RPMI8226 (cell line): Measurements from ENCODE around the gene SMARCD3.

ENCODE experiments used
- DNase-seq: peaks from one replicate; pipeline ENCODE4 v3.0.0-alpha.2; 2015

The SMARCD3 gene

DNA sequence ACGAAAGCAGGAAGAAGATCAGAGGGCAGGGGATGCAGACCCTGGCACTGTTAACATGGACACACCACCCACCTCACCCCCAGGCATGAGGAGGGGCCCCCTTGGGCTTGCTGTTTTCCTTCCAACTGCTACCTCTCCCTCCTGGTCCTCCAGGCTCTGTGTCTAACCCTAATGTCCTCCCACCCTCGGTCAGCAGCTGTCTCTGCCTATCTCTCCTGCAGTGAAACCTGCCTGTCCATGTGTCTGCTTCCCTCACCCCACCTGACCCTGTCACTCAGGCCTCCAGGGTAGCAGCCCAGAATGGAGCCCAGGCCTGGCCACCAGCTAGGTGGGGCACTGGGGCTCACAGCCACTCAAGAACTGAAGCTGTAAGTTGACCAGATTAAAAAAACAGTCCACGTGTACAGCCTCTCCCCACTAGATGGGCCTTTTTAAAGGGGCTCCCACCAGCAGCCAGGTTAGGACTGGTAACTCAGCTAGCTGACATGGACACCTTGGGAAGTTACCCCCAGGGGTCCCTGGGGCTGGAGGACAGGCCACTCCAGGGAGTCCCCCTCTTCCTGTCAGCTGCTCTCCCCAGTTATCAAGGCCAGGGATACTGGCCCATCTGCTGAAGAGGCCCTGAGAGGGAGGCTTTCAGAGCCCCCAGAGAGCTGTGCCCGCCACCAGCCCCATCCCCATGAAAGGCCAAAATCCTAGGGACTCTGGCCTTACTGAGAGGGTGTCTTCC is 1.5 kb downstream of the SMARCD3 start:
- no peak for DNase-seq

DNA sequence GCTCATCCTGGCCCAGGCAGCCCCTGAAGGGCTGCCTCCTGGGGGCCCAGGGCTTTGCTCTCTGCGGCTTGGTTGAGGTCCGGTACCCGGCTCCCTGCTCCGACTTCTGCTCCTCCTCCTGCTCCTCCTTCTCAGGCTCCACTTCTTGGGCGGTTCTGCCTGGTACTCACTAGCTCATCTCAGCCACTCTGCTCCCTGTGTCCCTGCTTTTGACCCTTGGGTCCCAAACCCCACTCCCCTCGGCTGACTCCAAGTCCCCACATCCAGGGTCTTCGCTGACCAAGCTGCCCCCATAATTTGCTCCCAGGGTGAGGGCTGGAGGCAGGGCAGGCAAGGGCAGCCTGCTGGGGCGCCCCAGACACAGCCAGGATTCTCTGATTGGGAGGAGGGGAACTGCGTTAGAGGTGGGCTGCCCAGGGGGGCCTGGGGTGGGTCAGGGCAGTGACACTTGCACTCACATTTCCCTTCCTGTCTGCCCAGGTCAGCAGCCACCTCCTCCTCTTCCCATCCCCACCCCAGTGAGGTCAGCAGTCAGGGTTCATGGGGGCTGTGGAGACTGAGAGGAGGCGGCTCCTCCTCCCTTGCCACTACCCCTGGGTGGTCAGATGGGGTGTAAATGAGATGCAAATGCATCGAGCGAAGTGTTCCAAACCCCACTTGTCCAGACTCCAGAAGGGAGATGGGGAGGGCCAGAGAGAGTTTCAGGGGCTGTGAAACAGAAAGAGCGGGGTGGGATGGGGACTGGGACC is 2.2 kb downstream of the SMARCD3 start:
- DNase-seq: no peak

DNA sequence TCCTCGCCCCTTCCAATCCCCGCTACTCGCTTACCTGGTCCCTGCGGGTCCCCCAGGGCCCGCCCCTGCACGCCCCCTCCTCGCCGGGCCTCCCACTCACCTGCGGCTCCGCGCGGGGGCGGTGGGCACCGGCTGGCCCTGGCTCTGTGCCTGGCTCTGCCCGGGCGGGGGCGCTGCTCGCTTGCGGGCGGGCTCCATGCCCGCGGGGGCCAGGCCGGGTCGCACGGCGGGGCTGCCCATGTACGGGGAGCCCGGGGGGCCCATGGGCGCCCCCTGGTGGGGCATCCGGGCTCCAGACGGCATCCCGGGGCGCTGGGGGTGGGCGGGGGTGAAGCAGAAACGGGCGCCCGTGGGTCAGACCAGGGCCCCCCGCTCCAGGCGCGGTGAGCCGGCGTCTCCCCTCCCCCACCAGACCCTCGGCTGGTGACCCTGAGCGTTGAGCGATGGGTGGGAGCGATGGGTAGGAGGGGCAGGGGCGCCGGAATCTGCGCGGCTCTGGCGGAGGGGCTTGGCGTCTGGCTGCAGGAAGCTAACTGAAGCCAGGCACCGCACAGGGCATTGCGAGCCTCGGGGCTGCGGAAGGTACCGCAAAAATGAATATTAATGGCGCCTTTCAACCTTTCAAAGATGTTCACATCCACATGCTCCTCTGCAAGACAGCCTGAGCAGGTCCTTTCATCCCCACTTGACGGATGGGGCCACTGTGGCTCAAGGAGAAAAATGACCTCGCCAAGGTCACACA is 3.0 kb downstream of the SMARCD3 start:
- DNase-seq: peak; percentile 72

DNA sequence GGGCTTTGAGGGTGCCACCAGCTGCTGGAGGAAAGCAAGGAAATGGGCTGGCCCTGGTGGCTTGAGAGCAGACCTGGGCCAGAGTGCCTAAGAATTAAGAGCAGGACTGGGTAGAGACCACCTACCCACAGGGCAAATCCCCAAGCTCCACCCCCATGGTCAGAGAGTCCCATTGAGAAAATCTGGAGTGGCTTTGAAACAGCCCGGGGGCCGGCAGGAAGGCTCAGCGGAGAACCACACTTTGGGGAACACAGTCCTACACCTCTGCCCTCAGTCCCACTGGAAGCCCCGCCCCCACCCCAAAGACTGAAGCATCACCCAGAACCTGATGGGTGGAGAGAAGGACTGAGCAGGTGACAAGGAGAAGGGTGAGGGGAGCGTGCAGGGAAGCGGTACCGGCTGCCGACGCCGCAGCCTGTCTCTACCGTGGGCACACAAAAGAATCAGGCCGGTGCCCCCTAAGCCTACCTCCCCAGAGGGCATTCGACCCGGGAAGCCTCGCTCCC is 3.6 kb downstream of the SMARCD3 start:
- no peak for DNase-seq

DNA sequence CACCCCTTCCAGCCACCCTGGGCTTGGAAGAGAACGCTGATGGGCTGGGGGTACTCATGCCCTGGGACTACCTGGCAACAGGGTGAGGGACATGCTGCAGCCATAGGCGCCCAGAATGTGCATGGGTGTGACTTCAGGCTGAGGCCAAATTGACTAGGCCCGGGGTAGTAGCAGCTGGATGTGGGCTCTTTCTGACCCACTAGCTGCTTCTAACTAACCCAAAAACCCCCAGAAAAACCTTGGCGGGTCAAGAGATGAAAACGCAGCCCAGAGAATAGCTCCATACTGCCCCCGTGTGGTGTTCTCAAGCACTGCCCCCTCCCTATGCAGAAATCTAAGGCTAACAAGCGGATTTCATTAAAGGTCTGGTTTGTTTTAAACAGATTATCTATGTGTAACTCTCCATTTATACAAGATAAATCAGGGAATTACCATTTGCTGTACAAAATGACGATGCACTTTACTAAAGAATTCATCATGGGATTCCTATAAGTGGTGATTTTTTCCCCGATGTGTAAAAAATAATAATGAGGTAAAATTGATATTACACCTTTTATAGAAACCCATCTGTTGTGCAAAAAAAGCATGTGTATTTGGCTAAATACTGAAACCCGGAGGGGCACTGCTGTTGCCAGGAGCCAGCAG is 4.2 kb downstream of the SMARCD3 start:
- DNase-seq: peak; percentile 75

DNA sequence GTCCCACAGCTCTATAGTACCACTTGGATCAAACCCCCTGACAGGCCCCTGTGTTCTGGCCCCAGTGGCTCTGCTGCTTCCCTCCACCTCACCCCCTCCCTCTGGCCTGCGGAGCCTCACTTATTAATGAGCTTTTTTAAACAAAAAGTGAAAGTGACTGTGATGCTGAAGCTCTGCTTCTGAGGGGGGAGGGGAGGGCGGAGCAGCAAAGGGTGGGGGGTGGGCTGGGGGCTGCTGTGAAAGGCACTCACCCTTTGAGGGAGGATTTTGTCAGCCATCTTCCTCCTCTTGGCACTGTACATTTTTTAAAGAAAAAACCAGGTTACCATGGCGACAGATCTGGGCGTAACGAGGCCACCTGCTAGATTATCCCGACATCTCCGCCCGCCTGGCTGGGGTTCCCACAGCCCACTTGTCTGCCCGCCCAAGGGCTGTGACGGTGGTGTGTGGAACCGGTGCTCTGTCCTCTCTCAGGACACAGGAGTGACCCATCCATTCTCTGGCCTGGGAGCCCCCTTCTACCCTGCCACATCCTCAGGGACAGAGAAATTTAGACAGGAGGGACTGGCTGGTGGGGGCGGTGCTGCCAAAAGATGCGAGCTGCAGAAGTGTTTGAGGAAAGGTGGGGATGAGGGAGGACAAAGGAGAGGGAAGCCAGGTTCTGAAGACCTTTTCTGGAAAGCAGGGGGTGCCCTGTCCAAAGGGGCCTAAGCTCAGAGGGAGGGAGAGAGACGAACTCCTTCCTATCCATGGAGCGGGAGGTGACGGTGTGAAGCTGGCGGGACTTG is 4.9 kb downstream of the SMARCD3 start:
- DNase-seq: peak; percentile 79

DNA sequence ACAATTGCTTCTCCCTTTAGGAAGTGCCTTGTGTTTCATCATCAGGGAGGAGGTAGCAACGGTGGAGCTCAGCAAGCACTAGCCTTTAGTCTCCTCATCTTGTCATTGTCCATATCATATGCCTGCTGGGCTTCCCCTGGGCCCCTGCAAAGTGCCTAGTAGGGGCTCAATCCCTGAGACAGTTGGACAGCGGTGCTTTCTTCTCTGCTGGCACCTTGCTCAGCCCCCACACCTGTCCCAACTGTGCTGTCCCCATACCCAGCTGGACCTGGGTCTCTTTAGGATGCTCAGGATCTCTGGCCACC is 5.5 kb downstream of the SMARCD3 start:
- DNase-seq: no peak

DNA sequence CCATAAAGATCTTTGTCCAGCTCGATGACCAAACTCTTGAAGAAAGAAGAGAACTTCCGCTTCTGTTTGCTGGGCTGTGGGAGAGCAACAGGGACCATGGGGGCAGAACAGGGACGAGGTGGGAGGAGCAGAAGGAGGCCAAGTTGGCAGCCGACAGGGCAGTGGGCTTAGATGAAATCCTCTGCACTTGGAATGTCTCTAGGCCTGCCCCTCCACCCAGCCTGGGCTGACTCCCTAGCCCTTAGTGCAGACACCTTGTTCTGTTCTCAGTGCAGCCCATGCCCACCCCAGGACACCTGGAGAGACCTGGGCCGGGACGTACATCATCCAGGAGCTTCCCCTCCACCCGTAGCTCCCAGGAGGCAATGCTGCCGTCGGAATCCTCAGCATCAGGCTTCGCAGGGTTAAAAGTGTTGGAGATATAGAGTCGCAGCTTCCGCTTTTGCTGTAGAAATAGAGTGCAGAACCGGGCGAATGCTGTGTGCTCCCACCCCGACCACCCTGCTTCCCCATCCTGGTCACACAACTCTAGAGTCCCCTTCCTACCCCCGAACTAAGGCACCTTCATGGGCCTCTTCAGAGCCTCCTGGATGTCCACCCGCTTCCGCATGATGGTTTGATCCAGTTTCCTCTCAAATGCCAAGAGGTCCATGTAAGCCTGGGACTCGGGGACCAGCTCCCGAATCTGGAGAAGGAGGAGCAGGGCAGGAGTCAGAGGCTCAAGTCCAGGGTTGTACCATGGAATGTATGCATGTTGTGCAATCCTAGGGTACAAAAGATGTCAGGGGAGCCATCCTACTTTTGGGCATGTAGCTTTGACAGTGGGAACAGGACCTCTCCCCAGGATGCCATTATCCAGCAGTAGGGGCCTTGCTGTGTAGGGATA is 6.1 kb downstream of the SMARCD3 start:
- DNase-seq: no peak

DNA sequence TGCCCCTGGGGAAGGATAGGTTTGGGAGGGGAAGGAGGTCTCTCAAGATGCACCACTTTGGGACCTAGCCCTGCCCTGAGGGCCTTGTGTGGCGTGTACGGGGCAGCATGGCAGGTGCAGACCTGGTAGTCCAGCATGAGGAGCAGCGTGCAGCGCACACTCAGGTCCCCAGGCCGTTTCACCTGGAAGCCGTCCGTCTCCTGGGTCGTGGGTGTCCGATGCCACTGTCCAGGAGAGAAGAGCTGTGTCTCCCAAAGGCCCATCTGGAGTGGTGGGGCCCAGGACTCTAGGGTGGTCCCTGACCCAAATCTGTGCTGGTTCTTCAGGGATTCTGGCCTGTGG is 6.8 kb downstream of the SMARCD3 start:
- no peak for DNase-seq

DNA sequence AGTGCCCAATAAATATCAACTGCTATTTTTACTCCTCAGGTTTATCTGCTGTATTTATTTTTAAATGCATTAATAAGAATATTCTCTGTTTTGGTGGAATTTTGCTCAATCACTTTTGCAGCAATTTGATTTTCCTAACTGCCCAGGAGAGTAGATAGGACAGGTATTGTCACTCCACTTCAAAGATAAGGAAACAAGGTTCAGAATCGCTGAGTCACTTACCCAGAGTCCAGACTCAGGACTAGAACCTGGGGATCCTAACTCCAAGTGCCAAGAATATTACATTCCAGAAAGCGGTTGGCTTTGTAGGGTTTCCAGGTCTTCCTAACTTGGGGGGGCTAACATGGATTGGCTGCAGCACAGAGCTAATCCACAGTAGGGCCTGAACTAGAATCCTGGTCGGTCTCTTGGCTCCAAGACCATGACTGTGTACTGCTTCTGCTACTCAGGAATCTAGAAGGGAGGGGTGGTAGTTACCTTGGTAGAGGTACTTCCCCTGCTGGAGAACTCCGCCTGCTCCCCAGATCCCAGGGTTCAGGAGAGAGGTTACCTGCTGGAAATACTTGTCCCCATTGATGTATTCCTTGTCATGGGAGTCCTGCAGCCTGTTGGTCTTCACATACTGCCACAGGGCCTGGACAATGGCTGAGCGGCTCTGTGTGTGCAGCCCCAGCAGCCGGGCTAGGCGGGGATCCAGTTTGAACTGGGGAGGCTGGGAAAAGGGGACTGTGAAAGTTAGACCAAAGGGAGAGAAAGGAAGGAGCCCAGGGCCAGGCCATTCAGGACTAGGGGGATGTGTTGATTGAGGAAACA is 7.3 kb downstream of the SMARCD3 start:
- DNase-seq: no peak

DNA sequence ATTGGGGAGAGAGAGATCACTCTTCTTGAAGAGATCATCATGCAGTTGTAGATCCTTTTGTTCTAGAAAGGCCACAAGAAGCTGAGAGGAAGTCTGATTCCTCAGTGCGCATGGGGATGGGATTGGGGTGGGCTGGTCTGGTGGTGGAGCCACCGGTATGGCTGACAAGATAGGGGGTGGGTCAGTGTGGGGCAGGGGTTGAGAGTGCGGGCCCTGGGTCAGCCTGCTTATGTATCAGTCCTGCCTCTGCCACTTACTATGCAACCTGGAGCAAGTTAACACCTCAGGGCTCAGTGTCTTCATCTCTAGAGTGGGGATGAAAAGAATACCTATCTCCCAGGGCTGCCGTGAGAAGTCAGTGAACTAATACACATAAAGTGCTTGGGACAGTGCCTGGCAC is 8.0 kb downstream of the SMARCD3 start:
- DNase-seq: no peak

DNA sequence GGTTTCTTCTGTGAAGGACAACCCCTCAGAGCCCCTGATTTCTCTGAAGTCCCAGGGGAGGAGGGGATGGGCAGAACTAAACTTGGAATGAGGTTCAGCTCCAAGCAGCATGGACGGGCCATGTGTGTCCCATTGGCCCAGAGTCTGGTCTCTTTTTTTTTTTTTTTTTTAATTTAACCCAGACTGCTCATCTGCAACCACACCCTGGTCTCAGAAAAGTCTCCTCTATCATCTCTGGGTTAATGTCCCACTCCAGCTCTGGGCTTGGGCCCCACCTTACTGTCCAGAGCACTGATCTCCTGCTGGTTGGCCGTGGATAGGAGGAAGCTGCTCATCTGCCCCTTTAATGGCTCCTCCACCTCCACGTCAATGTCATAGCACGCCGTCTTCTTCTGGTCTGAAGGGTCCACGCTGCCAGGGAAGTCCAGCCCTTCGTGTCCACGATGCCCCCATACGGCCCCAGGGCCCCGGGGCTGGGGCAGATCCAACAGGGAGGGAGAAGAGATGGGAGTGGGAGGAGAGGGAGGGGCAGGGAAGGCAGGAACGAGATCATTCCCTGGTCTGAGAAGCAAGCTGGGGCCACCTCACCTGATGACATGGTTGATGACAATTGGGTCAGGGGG is 8.5 kb downstream of the SMARCD3 start:
- DNase-seq: no peak

DNA sequence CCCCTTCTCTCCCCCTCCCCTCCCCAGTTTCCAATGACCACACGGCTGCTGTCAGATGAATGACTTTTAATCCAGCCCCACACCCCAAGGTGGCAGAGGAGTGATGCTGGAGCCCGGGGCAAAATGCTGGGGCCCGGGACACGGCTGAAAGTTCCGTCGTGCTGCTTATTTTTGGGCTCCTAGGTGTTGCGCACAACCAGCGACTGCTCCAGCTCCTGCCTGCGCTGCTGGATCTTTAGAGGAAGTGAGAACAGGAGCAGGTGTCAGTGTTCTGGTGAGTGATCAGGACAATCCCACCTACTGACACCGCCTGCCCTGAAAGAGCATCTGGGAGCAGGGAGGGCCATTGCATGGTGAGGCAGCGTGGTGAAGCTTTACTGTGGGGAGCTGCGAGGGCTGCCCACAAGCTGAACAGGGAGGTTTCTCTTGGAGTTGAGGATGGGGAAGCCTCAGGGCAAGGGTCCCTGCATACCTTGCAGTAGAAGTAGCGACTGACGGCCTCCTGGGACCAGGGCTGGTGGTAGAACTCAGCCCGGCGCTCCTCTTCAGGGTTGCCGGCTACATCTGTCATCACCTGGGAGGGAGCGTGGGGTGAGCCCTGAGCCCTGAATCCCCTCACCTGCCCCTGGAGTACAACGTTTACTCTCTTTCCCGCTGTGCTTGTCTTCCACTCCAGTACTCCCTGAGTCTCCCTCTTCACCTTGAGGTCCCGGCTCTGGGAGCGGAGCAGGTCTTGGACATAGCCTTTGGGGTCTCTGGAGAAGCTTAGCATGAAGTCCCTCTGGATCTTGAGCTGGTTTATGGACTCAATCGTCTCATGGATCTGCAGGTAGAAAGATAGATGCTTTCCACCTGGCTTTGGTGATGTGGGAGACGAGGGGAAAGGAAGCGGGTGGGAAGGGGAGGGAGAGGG is 9.3 kb downstream of the SMARCD3 start:
- DNase-seq: no peak

DNA sequence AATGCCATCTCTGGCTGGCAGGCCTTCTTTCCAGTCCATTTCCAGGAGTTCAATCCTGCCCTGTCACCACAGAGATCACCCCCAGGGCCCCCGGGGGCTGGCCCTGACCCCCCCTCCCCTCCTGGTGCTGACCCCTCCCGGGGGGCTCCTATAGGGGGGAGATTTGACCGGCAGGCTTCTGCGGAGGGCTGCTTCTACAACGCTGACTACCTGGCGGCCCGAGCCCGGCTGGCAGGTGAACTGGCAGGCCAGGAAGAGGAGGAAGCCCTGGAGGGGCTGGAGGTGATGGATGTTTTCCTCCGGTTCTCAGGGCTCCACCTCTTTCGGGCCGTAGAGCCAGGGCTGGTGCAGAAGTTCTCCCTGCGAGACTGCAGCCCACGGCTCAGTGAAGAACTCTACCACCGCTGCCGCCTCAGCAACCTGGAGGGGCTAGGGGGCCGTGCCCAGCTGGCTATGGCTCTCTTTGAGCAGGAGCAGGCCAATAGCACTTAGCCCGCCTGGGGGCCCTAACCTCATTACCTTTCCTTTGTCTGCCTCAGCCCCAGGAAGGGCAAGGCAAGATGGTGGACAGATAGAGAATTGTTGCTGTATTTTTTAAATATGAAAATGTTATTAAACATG is 10.2 kb downstream of the SMARCD3 start:
- DNase-seq: no peak

DNA sequence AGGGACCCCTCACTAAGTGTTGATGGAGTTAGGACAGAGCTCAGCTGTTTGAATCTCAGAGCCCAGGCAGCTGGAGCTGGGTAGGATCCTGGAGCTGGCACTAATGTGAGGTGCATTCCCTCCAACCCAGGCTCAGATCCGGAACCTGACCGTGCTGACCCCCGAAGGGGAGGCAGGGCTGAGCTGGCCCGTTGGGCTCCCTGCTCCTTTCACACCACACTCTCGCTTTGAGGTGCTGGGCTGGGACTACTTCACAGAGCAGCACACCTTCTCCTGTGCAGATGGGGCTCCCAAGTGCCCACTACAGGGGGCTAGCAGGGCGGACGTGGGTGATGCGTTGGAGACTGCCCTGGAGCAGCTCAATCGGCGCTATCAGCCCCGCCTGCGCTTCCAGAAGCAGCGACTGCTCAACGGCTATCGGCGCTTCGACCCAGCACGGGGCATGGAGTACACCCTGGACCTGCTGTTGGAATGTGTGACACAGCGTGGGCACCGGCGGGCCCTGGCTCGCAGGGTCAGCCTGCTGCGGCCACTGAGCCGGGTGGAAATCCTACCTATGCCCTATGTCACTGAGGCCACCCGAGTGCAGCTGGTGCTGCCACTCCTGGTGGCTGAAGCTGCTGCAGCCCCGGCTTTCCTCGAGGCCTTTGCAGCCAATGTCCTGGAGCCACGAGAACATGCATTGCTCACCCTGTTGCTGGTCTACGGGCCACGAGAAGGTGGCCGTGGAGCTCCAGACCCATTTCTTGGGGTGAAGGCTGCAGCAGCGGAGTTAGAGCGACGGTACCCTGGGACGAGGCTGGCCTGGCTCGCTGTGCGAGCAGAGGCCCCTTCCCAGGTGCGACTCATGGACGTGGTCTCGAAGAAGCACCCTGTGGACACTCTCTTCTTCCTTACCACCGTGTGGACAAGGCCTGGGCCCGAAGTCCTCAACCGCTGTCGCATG is 11.0 kb downstream of the SMARCD3 start:
- no peak for DNase-seq

DNA sequence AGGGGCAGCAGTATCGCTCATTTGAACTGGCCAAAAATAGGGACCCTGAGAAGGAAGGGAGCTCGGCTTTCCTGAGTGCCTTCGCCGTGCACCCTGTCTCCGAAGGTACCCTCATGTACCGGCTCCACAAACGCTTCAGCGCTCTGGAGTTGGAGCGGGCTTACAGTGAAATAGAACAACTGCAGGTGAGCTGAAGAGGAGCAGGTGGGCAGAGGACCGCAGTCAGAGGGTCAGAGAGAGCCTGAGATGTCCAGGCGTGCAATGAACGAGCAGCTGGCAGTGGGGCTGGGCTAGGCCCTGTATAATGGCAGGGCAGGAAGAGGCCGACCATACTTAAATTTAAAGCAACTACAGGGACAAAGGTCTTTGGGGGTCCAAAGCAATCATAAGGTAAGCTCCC is 12.1 kb downstream of the SMARCD3 start:
- DNase-seq: no peak

DNA sequence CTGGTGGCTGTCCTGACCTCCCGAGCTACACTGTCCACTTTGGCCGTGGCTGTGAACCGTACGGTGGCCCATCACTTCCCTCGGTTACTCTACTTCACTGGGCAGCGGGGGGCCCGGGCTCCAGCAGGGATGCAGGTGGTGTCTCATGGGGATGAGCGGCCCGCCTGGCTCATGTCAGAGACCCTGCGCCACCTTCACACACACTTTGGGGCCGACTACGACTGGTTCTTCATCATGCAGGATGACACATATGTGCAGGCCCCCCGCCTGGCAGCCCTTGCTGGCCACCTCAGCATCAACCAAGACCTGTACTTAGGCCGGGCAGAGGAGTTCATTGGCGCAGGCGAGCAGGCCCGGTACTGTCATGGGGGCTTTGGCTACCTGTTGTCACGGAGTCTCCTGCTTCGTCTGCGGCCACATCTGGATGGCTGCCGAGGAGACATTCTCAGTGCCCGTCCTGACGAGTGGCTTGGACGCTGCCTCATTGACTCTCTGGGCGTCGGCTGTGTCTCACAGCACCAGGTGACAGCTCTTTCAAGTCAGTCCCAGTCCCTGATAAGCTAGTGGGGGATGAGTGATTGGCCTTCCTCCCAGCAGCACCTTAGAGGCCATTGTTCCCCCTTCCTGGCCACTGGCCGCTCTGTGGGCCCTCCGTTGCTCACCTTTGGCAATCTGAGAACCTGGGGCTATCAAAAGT is 13.3 kb downstream of the SMARCD3 start:
- DNase-seq: no peak
